A549 (cell line): ENCODE measurements around the gene ZNF425. TPM values are rescaled to one million over a fixed set of nuclear protein-coding genes. Genes with fewer than 3 reads are reported as not detected.
"Not testable (repeated sequence)": the region's sequence is repeated elsewhere in the genome, so short reads cannot be mapped to it uniquely, and the experiment has no call there.

ENCODE experiments used
- ATAC-seq, 2 experiments: fragments of 200-7000 bp in 1 of 2; fragments of >200 bp in 1 of 2; cut with Nextera tagmentation in 1 of 2; cut with Tn5 transposase in 1 of 2; 3 replicates each; pipeline versions ENCODE4 v1.8.0 to v1.9.1; 2018 to 2020; ENCODE audit warnings: mild to moderate bottlenecking in 1 of 2, moderate library complexity in 1 of 2
- CTCF ChIA-PET: fragments of 300-600 bp; sonication (Branson Sonifier 250); formaldehyde crosslinking; extraction: SDS; loops from one replicate; lab custom pipeline; 2021; ENCODE audit warnings: antibody characterized with exemption, inconsistent platforms; lab: Yijun Ruan, JAX
- POLR2A ChIA-PET: fragments of 350-600 bp; formaldehyde crosslinking; extraction: SDS; loops from one replicate; lab custom pipeline; 2021; ENCODE audit warnings: antibody characterized with exemption, inconsistent platforms; lab: Yijun Ruan, JAX
- DNase-seq, 2 experiments: peaks; one replicate each; pipeline versions ENCODE4 v3.0.0 to v3.0.0-alpha.2; 2011 to 2016; ENCODE audit warnings: low read depth in 1 of 2, low spot score in 1 of 2
- FAIRE-seq: peaks from 2 replicates; lab custom pipeline; 2011; peaks lifted over from hg19 to GRCh38; lab: Jason Lieb, UNC
- H3K27ac ChIP-seq, 2 experiments: fragments of >200 bp; sonication (Bioruptor Twin); formaldehyde crosslinking; 3 replicates each; pipeline ENCODE4 v1.5.1; 2016 to 2017
- H3K4me1 ChIP-seq: fragments of >200 bp; sonication (Bioruptor Twin); formaldehyde crosslinking; 3 replicates; pipeline ENCODE4 v1.6.1; 2016
- H3K4me2 ChIP-seq: fragments of >200 bp; sonication (Bioruptor Twin); formaldehyde crosslinking; 3 replicates; pipeline ENCODE4 v1.6.1; 2016
- H3K4me3 ChIP-seq: fragments of >200 bp; sonication (Bioruptor Twin); formaldehyde crosslinking; 3 replicates; pipeline ENCODE4 v1.5.1; 2016
- H3K9me3 ChIP-seq: fragments of >200 bp; sonication (Bioruptor Twin); formaldehyde crosslinking; 3 replicates; pipeline ENCODE4 v1.6.1; 2016
- BCL3 ChIP-seq: fragments of >200 bp; sonication (Bioruptor Twin); formaldehyde crosslinking; IDR thresholded peaks from 3 replicates; pipeline ENCODE4 v1.6.1; 2016
- CHD4 ChIP-seq: fragments of 200-600 bp; sonication (generic); IDR thresholded peaks from 2 replicates; pipeline ENCODE4 v1.6.1; 2016; ENCODE audit warnings: antibody characterized with exemption, mild to moderate bottlenecking, borderline replicate concordance
- CTCF ChIP-seq: fragments of >200 bp; sonication (Bioruptor Twin); formaldehyde crosslinking; IDR thresholded peaks from 3 replicates; pipeline ENCODE4 v1.5.1; 2016
- EHF ChIP-seq: fragments of 250-450 bp; sonication (Bioruptor Pico); IDR thresholded peaks from 2 replicates; pipeline ENCODE4 v1.5.0; 2020; ENCODE audit warnings: mild to moderate bottlenecking
- ESRRA ChIP-seq: fragments of 150-350 bp; IDR thresholded peaks from 2 replicates; pipeline ENCODE4 v1.6.1; 2014; ENCODE audit warnings: mild to moderate bottlenecking, low read length, borderline replicate concordance
- FOSB ChIP-seq: fragments of 250-450 bp; sonication (Bioruptor Pico); IDR thresholded peaks from 2 replicates; pipeline ENCODE4 v1.5.0; 2020; ENCODE audit warnings: mild to moderate bottlenecking, moderate library complexity
- HDAC2 ChIP-seq: fragments of 200-600 bp; sonication (generic); IDR thresholded peaks from 2 replicates; pipeline ENCODE4 v1.6.1; 2016
- HES2 ChIP-seq: fragments of >200 bp; sonication (Bioruptor Twin); formaldehyde crosslinking; IDR thresholded peaks from 2 replicates; pipeline ENCODE4 v1.6.1; 2016
- HEYL ChIP-seq: fragments of 250-450 bp; sonication (Bioruptor Pico); IDR thresholded peaks from 2 replicates; pipeline ENCODE4 v1.8.0; 2021; ENCODE audit warnings: mild to moderate bottlenecking, moderate library complexity
- JUN ChIP-seq, 2 experiments: fragments of >200 bp; sonication (Bioruptor Twin); formaldehyde crosslinking; IDR thresholded peaks; 2 replicates in 1 of 2; 3 replicates in 1 of 2; pipeline ENCODE4 v1.6.1; 2016 to 2017
- KDM1A ChIP-seq: fragments of 200-600 bp; sonication (generic); IDR thresholded peaks from 2 replicates; pipeline ENCODE4 v1.6.1; 2016; ENCODE audit warnings: low read depth, mild to moderate bottlenecking
- MAX ChIP-seq: IDR thresholded peaks from 2 replicates; pipeline ENCODE4 v1.6.1; 2012
- MYC ChIP-seq: IDR thresholded peaks from 2 replicates; pipeline ENCODE4 v1.6.1; 2012; ENCODE audit warnings: mild to moderate bottlenecking, inconsistent platforms, low read length, improper control_type of control experiment, borderline replicate concordance
- NR3C1 ChIP-seq: fragments of >200 bp; sonication (Bioruptor Twin); formaldehyde crosslinking; IDR thresholded peaks from 3 replicates; pipeline ENCODE4 v1.6.1; 2017
- POLR2AphosphoS2 ChIP-seq: conservative IDR thresholded peaks from 2 replicates; pipeline ENCODE4 v1.6.1; 2012; ENCODE audit warnings: low read length, improper control_type of control experiment, inconsistent platforms
- USF2 ChIP-seq: fragments of 450-650 bp; IDR thresholded peaks from 2 replicates; pipeline ENCODE4 v1.6.1; 2014; ENCODE audit warnings: antibody characterized with exemption
- WGBS: methylation state at CpG from one replicate; pipeline ENCODE4 v1.1.6; 2017; ENCODE audit errors: missing lambda C conversion rate; 5-methylcytosine and 5-hydroxymethylcytosine counted together
- polyA plus RNA-seq, 4 experiments: library from polyadenylated mRNA; depleted of rRNA in 3 of 4; stranded (reverse); fragments of >200 nt; fragmentation: RNase III in 1 of 4; extraction: RNeasy Plus Mini Kit Qiagen cat#74134 plus additional on column Dnase treatment in 1 of 4; gene quantifications; 2 replicates in 3 of 4; 3 replicates in 1 of 4; pipeline ENCODE4 v1.2.3, GENCODE V29; 2011 to 2017

Gene ZNF425
- polyA plus RNA-seq, 2 of the 4 experiments (the other 2 are of a cell fraction), result 0.80 to 1.6 TPM

GRCh38 chr7:149067869-149068268 lies 58.3 kb downstream of the ZNF425 start:
- POLR2A ChIA-PET, result no interaction called here
- Histone ChIP-seq H3K4me2 (no peak overlapping the region), H3K4me3 (no peak overlapping the region), H3K4me1 (no peaks in the 10 kb centered on the region), H3K9me3 (no peaks in the 10 kb centered on the region), H3K27ac (no peak overlapping the region)
- FAIRE-seq, result no peak
- CTCF ChIA-PET, result interaction anchor here (1.4 to 3.9 kb wide), 6 partner anchors 24 to 73 kb away, joined by 3 to 35 read pairs (median 4); partner anchors contain the start of genes PDIA4 and ZNF425
- ATAC-seq, result no peak
- TF ChIP-seq POLR2AphosphoS2 (no peak), CTCF (0 out of 3 replicates have a peak, but pooled peaks have one; percentile 11)
- DNase-seq, result no peak
- 76% methylated on average over 4 of the region's 4 CpGs for WGBS

- no peaks in the 10 kb centered on the region for H3K4me1 ChIP-seq
- CTCF ChIA-PET, result no interaction called here
- H3K27ac ChIP-seq, result no peak overlapping the region
- H3K9me3 ChIP-seq, result no peaks in the 10 kb centered on the region
- no peak overlapping the region for H3K4me2 ChIP-seq
- no peak for TF ChIP-seq CHD4
- no peak for TF ChIP-seq USF2
- TF ChIP-seq ESRRA, result no peak
- no peak for TF ChIP-seq KDM1A
- TF ChIP-seq MAX, result no peak
- TF ChIP-seq MYC, result no peak
- no peak for TF ChIP-seq HDAC2
- TF ChIP-seq JUN (IDR thresholded peaks at IDR 0.05), result no peak
- no peak for TF ChIP-seq BCL3
- no peak for TF ChIP-seq HES2
- TF ChIP-seq HEYL, result no peak
- TF ChIP-seq CTCF, result no peak
- no peak for TF ChIP-seq EHF (CRISPR knock-in tag)
- no peak for TF ChIP-seq NR3C1
- TF ChIP-seq FOSB (CRISPR knock-in tag), result no peak
- DNase-seq, result no peak
- no peak for FAIRE-seq
- H3K4me3 ChIP-seq, result no peak overlapping the region
- no peak for ATAC-seq
- POLR2A ChIA-PET, result no interaction called here
Measured at GRCh38 chr7:149063476-149063875, 62.6 kb downstream of the ZNF425 start.

- DNase-seq, H3K4me2 ChIP-seq, H3K4me1 ChIP-seq, POLR2A ChIA-PET, H3K4me3 ChIP-seq, H3K9me3 ChIP-seq, ATAC-seq, FAIRE-seq, H3K27ac ChIP-seq: not testable (repeated sequence)
- CTCF ChIA-PET, result interaction anchor here (0.6 to 2.1 kb wide), 2 partner anchors 9 to 1339 kb away, joined by 4 to 10 read pairs; no protein-coding TSS in a partner anchor
- WGBS, result 92% methylated on average over 10 of the region's 10 CpGs
Measured at GRCh38 chr7:149062217-149062899, 63.8 kb downstream of the ZNF425 start.
